ENCODE results near the gene YWHAQ. TPM values are rescaled to one million over a fixed set of nuclear protein-coding genes. Genes with fewer than 3 reads are reported as not detected.

The YWHAQ gene
- total and polyA plus RNA-seq, 9 of the 15 experiments (the other 6 are each of a cell fraction or from before 2014, with no cell fraction given), result 63.1 to 359 (median 203) TPM

- no peak for TF ChIP-seq TFE3 (CRISPR knock-in tag; IDR thresholded peaks at IDR 0.05)
Measured at GRCh38 chr2:9675415-9676351, 44.9 kb upstream of the YWHAQ start (continued).

GRCh38 chr2:9674891-9675414 is 44.2 kb upstream of the YWHAQ start:
- no peaks in the 10 kb centered on the region for H3K27me3 ChIP-seq (ENCODE audit: control insufficient read depth in 2 of 2, insufficient read depth in 2 of 2, low read length in 2 of 2)
- no peaks in the 10 kb centered on the region for H3K9me1 ChIP-seq (ENCODE audit: control insufficient read depth, insufficient read depth, low read length)
- H3K4me2 ChIP-seq (ENCODE audit: insufficient read depth, low read length), result no peak overlapping the region
- no peak overlapping the region for H2AFZ ChIP-seq (ENCODE audit: low read depth, low read length)
- H3K79me2 ChIP-seq (ENCODE audit: control insufficient read depth, insufficient read depth, low read length), result no peaks in the 10 kb centered on the region
- intact Hi-C loops (cut with micrococcal nuclease), result no loop called here
- no peaks in the 10 kb centered on the region for H3K9me3 ChIP-seq (replicated peaks; ENCODE audit: control insufficient read depth, insufficient read depth, low read depth, low read length)
- H3K4me3 ChIP-seq, result no peak overlapping the region
- no peak for TF ChIP-seq TSHZ1 (CRISPR knock-in tag; IDR thresholded peaks at IDR 0.05)
- FAIRE-seq (no peak), ATAC-seq (no peak), DNase-seq (ENCODE audit: extremely low read depth in 1 of 4, low spot score in 3 of 4) (no peak)
- H3K9ac ChIP-seq (ENCODE audit: insufficient read depth in 1 of 2, low read depth in 2 of 2, low read length in 2 of 2), result no peak overlapping the region
- H4K20me1 ChIP-seq (replicated peaks; ENCODE audit: control insufficient read depth, insufficient read depth, low read length), result no peaks in the 10 kb centered on the region
- H3K27ac ChIP-seq (ENCODE audit: extremely low read depth, low read depth, low read length), result no peak overlapping the region
- peaks cover 4 to 14% of the 10 kb centered on the region in 2 experiments; a peak in 3 of 5 replicates for H3K4me1 ChIP-seq (replicated peaks in 1 of 2; ENCODE audit: control insufficient read depth in 2 of 2, insufficient read depth in 2 of 2, low read length in 2 of 2)
- in situ Hi-C loops (cut with MboI), result no loop called here
- H3K36me3 ChIP-seq (ENCODE audit: control insufficient read depth, insufficient read depth, low read length), result no peaks in the 10 kb centered on the region
- ChIA-PET POLR2A (interaction anchor here (0.8 kb wide), 1 partner anchor 20 kb away, joined by 3 read pairs; no protein-coding TSS in a partner anchor), CTCF (ENCODE audit: low intra/inter-chr PET ratio) (no interaction called here)
- no TSS peak for BruUV-seq (replicated peaks)
- 43% methylated on average over 4 of the region's 5 CpGs for WGBS (ENCODE audit: insufficient coverage, low coverage, missing lambda C conversion rate)

All from K562 (cell line).